ENCODE results near the gene COA6.
"Not testable (repeated sequence)": the region's sequence is repeated elsewhere in the genome, so short reads cannot be mapped to it uniquely, and the experiment has no call there.

The COA6 gene

DNA sequence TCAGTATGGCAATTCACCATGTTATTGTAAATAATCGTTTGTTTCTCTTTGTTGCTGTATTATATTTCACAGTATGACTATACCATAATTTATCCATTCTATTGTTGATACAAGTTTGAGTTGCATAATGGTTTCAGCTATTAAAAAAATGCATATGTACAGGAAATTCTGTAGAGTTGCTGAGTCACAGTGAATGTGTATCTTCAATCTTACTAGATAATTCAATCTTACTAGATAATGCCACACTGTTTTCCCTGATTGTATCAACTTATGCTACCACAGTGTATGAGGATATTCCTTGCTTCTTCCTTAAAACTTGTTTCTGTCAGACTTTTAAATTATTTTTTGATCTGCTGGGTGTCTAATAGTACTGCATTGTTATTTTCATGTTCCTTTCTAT lies 3.5 kb upstream of the COA6 start:
- no peak for DNase-seq (ENCODE audit: low spot score)

DNA sequence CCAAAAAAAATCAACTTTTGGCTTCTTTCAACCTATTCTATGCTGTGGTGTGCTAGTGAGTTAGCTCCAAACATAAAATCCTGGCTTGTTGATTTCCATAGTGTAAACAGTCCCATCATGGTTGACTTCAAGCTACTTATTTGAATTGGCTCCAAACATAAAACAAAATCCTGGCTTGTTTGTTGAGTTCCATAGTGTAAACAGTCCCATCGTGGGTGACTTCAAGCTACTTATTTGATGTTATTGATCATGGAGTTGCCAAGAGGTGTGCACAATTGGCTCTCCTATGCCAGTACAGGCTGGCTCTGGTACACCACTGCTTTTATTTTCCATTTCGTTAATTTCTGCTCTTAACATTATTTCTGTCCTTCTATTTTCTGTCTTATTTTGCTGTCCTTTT lies 1.8 kb upstream of the COA6 start:
- no peak for DNase-seq (ENCODE audit: low spot score)

DNA sequence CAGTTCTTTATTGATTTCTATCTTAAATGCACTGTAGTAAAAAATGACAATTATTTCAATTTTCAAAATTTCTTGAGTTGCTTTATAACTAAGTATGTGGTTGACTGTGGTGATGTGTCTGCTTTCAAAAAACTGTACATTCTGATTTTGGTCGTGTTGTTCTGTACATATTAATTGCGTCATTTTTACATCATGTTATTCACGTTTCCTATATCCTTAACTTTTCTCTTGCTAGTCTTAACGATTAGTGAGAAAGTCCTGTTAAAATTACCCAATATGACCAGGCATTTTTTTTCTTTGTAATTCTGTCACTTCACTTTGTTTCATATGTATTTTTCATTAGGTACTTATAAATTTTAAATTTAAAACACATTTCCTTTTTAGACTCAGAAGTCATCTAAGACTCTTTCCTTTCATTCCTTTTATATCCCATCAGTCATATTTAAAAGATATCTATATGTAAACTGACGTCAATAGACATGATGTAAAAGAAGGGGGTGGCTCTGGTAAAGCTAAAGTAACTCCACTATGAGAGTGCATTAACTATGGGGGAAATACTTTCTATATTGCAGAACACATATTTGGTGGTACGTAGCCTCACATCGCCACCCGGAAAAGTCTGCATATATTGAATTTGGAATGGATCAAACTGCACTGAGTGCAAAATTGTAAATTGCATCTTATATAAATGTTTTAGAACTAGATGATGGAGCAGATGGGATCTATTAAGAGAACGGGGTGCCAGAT lies 1.1 kb upstream of the COA6 start:
- DNase-seq (ENCODE audit: low spot score) = no peak

DNA sequence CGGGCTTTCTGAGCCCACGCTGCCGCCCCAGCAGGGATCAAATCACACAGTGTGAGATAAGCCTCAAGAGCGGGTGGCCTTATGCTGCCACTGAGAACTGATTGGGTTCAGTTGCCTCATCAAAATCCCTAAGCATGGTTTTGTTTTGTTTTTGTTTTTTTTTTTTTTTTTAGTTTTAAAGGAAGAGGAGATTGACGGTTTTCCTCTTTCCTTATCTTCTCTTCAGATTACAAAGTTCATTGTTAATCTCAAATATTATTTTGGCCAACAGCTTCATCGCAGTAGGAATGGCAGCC lies 651 bp downstream of the COA6 start:
- no peak for DNase-seq (ENCODE audit: low spot score)

DNA sequence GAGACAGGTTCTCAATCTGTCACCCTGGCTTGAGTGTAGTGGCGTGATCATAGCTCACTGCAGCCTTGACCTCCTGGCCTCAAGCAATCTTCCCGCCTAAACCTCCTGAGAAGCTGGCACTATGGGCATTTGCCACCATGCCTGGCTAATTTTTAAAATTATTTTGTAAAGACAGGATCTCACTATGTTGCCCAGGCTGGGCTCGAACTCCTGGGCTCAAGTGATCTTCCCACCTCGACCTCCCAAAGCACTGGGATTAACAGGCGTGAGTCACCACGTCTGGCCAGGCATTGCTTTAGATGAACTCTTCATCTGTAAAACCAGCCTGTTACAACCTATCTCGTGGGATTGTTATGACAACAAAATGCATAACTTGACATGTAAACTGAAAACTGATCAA lies 2.4 kb downstream of the COA6 start:
- DNase-seq (ENCODE audit: low spot score) = no peak

DNA sequence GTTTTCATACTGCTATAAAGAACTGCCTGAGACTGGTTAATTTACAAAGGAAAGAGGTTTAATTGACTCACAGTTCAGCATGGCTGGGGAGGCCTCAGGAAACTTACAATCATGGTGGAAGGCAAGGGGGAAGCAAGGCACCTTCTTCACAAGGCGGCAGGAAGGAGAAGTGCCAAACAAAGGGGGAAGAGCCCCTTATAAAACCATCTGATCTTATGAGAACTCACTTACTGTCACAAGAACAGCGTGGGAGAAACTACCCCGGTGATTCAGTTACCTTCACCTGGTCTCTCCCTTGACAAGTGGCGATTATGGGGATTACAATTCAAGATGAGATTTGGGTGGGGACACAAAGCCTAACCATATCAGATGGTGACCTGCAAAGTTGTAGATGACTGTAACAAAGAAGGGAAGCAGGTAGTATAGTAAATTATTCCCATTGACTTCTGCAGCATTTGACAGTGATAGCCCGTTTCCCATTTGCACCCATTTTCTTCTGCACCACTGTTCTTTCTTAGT lies 6.4 kb downstream of the COA6 start:
- DNase-seq (ENCODE audit: low spot score) = not testable (repeated sequence)

DNA sequence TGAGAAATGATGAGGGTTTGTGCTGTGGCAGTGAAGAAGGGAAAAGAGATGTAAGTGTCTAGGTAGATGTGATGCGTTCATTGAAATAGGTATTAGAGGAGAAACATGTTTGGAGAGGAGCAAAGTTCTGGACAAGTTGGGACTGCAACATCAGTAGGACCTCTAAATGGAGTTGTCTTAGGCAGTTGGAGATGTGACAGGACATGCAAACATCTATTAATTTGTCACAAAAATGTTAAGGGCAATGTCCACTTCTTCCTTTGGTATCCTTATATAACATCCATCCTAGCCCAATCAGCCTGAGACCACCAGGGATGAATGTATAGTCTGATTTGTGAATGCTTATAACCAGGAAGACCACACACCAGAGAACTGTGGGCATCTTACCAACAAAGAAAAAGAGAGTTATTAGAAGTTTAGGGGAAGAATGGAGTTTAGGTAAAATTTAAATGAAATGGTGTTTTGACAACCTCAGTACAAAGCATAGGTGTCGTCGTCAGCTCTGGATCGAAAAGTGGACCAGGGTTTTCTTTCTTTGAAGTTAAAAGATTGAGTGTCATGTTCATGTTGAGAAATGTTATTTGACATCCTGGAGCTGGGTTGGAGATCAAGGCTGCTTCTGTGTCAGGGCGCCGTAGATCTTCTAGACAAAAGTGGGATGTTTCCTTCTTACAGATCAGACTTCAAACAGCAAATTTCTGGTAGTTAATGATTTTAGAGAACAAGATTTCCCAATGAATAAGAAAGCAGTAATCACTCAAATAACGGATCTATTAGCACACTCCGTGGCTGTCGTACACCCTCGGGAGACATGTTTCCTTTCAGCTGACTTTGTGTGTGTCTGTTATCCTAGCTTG lies 8.7 kb downstream of the COA6 start:
- DNase-seq (ENCODE audit: low spot score) = no peak

DNA sequence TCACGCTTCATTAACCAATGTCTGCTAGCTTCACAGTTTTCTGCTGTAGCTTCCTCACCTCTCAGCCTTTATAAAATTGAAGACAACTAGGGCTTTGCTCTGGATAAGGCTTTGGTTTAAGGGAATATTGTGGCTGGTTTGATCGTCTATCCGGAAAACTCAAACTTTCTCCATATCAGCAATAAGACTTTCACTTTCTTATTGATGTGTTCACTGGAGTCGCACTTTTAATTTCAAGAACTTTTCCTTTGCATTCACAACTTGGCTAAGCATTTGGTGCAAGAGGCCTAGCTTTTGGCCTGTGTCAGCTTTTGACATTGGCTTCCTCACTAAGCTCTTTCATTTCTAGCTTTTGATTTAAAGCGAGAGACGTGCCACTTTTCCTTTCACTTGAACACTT lies 12.9 kb downstream of the COA6 start:
- DNase-seq (ENCODE audit: low spot score) = no peak

DNA sequence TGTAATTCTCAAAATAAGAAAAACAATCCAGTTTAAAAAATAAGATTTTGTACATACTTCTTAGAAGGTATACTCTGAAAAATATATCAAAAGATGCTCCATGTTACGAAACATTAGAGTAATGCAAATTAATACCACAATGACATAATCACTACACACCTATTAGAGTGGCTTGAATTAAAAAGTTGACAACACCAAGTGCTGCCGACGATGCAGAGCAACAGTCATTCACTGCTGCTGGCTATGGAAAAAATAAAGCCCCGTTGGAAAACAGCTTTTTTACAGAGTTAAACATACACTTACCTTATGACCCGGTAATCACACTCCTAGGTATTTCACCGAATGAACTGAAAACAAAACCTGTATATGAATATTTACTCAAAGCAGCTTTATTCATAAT lies 14.8 kb downstream of the COA6 start:
- DNase-seq (ENCODE audit: low spot score) = no peak

DNA sequence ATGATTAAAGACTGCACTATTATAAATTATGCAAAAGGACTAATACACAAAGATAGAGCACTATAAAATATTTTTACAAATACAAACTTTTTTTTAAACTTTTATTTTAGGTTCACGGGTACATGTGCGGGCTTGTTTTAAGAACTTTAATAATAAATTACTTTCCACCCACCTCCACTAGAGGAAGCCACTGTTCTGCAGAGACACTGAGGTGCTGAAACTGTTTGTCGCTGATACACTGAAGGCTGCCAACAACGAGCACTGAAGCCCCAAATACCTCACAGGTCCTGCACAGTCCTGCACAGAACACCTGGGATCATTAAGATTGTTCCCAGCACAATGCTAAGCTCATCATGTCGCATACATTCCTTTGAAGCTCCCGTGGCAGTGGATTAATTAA lies 19.9 kb downstream of the COA6 start:
- DNase-seq (ENCODE audit: low spot score) = no peak

DNA sequence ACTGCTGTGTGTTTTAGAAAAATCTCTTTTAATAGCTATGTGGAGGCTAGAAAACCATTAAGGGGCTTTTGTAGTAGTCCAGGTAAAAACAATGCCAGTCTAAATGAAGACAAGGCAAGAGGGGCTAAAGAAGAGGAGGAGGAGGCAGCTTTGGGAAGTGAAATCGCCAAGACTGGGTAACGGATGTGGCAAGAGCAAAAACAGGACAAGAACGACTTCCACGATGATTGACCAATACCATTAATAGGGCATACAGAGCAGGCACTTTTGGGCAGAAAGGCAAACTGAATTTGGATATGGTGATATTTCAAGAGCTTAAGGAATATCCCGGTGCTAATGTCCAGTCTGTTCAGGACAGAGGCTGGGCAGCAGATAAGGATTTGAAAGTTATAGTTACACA lies 22.0 kb downstream of the COA6 start:
- DNase-seq (ENCODE audit: low spot score) = no peak

DNA sequence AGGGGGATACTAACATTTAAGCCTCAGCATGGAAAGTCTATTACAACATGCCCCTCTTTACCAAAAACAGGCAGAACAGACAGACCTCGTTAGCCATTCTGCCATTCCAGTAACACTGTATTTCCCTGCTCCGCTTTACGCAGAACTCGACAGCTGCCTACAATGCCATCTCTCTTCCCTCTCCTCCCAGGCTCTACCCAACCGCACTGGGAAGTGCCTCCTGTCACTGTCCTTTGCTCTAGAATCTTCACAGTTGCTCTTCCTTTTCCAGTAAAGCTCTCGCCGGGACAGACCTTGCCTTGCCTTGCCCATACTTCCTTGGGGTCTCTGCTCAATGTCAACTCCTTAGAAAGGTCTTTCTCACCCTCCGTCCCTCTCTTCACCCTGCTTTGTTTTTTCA lies 22.8 kb downstream of the COA6 start:
- no peak for DNase-seq (ENCODE audit: low spot score)

DNA sequence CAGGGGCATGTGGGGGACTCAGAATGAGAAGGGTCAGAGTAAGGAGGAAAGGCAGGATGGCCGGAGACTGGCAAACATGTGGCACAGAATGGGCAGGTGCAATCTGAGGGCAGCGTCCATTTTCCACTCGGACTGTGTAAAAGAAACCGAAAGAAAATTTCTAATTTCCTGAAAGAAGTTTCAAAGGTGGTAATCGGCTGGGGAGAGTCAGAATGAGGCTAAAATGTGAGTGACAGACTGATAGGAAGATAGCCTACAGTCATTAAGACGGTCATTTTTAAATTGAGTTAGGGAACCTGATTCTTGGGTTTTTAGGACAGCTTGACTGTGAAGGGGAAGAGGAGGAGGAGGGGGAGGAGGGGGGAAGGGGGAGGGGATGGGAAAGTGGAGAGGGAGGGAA lies 23.6 kb downstream of the COA6 start:
- no peak for DNase-seq (ENCODE audit: low spot score)

DNA sequence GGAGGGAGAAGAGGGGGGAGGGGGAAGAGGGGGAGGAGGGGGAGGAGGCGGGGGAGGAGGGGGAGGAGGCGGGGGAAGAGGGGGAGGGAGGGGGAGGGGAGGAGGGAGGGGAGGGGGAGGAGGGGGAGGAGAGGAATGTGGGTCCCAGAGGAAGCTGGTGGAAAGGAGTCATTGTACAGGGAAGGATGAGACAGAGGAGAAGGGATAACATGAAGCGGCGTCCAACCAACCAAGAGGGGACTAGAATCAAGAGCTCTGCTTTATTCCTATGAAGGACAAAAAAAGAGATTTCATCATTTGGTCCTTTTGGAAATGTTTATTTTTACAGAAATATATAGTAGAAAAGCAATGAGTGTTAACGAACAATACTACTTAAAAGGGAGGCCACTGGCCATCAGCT lies 24.5 kb downstream of the COA6 start:
- DNase-seq (ENCODE audit: low spot score) = no peak

DNA sequence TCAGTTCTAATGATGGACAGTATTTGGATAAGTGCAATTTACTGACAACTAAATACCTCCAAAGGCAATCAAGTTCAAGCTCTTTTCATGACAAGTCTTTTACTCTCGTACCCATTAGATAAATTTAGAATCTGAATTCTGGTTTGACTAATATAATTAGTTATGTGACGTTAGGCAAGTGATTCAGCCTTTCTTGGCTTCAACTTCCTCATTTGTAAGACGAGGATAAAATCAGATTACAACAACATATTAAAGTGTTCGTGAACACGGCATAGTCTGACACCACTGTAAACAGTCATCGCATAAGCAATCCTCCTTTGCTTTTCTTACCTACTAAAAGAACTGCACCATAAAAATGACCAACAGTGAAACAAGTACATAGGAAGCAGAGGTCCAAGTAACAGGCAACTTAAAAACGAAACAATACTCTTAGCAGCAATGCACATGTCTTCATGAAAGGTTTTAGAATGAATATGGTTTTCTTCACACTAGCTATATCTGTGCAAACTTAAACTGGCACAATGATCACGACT lies 25.7 kb downstream of the COA6 start:
- no peak for DNase-seq (ENCODE audit: low spot score)

DNA sequence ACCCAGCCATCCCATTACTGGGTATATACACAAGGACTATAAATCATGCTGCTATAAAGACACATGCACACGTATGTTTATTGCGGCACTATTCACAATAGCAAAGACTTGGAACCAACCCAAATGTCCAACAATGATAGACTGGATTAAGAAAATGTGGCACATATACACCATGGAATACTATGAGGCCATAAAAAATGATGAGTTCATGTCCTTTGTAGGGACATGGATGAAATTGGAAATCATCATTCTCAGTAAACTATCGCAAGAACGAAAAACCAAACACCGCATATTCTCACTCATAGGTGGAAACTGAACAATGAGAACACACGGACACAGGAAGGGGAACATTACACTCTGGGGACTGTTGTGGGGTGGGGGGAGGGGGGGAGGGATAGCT lies 26.3 kb downstream of the COA6 start:
- not testable (repeated sequence) for DNase-seq (ENCODE audit: low spot score)

DNA sequence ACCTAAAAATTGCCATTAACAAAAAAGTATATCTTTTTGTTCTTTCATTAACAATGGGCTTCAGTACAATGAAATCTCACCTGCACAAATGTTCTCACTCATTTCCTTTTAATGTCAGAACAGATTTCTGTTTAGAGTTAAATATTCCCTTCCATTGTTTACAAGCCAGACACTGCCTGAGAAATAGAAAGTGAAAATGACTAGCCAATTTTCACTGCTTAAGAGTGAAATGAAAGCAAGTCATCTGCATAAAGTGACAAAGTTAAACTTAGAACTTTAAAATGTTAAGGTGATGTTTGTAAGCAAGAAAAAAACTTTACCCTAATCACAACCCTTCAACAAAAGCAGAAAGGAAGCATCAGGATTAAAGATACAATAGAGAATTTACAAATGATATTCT lies 27.5 kb downstream of the COA6 start:
- DNase-seq (ENCODE audit: low spot score) = no peak

DNA sequence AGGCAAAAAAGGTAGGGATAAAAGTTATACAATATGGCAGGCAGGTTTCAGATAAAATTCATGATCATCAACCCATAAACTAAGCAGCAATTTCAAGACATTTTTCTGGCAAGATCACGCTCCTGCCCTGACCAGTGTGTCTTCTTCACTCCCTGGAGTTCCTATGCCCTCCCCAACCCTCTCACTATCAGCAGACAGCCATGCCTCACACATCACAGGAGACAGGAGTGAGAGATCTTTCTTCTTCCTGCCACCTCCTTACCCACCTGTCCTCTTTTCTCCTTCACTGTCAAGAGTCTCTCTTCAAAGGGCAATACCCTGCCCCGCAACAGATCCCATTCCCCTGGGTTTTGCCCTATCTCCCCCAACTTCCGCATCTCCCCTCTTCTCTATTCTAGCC lies 28.4 kb downstream of the COA6 start:
- no peak for DNase-seq (ENCODE audit: low spot score)

DNA sequence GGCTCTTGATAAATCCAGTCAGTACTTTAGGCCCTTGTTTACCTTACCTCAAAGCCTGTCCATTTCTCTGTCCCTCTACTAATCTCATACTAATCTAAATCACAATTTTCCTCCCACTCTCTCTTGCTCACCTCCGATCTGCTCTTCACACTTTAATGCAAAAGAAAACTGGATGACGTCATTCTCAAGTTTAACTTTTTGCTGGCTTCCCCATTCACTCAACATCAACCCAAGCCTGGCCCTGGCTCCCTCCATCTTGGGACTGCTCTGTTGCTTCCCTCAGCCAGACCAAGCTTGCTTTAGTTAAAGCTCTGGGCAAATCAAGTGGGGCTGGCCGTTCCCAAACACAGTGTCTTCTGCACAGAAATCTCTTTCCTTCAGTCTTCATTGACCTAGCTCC lies 29.7 kb downstream of the COA6 start:
- DNase-seq (ENCODE audit: low spot score) = no peak

DNA sequence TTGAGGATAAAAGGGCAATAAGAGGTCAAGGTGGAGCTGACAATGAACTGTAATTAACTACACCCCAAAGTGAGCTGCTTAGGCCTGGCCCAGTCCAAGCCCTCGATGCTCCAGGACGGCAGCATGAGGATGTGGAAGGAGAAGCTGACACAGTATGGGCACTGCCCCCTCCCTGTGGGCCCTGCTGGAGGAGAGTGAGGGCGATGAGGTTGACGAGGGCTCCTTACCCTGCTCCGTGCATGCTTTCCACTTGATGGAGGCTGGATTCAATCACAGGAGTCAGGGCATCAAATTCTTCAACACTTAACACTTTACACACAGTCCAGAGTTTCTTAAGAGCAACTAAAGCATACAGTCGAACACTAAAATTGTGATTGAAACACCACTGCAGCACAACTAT lies 32.4 kb downstream of the COA6 start:
- no peak for DNase-seq (ENCODE audit: low spot score)

DNA sequence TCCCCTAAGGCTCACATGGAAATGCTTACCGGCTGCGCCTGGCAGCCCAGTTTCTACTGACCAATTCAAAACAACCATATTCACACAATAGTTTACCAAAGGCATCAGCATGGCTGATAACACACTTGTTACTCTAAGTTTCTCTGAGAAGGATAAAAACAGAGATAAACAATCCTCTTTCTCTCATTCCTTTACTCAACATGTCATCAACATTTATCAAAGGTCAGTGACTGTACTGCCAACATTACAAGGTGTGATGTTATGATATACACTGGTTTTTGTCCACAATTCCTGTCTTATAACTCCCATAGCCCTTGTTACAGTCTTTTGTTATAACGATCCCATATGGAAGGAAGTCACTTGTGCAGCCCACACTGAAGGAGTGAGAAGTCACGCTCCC lies 33.6 kb downstream of the COA6 start:
- DNase-seq (ENCODE audit: low spot score) = no peak

DNA sequence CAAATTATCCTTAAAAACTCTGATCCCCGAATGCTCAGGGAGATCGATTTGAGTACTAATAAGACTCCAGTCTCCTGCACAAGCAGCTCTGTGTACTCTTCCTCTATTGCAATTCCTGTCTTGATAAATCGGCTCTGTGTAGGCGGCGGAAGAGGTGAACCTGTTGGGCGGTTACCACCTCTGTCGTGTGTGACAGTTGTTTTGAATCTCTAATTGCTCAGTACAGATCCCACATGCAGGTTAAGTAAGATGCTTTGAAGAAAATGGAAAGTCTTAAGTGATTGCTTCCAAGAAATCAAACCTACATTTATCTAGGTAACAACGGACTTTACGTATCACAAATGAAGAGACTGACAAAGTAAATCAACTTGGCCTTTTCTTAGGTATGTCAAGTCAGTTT lies 35.5 kb downstream of the COA6 start:
- DNase-seq (ENCODE audit: low spot score) = no peak

DNA sequence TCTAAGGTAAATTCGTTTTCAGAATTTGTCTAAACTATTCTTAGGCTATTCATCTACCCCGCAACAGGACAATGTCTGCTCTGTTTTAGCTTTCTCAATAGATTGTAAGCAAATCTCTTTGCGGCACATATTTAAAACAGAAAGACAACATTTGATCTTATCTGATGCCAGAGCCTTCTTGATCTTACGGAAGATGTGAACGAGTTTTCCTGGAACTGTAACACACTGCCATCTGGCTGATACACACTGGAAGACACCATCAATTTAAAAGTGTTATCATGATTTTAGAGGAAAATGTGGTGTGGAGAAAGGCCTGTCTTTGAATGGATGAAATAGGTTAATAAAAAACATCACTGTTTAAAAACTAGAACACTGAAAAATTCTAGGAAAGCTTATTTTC lies 36.1 kb downstream of the COA6 start:
- no peak for DNase-seq (ENCODE audit: low spot score)
